Ovary (tissue), 9 donors: ENCODE data around the gene RNF208. TPM values are rescaled to one million over a fixed set of nuclear protein-coding genes. Genes with fewer than 3 reads are reported as not detected.
"Not testable (repeated sequence)": the region's sequence is repeated elsewhere in the genome, so short reads cannot be mapped to it uniquely, and the experiment has no call there.

Experiments
- DNase-seq, 5 donors: peaks; one replicate each; pipeline ENCODE4 v3.0.0-alpha.2; 2019 to 2020
- H3K27ac ChIP-seq, 2 donors: fragments of 200-600 bp; one replicate each; pipeline versions ENCODE4 v1.5.1 to v1.8.0; 2019 to 2022
- H3K27me3 ChIP-seq: fragments of 200-600 bp; one replicate; pipeline ENCODE4 v1.8.0; 2022
- H3K36me3 ChIP-seq: fragments of 200-600 bp; sonication (generic); one replicate; pipeline ENCODE4 v1.5.1; 2019
- H3K4me1 ChIP-seq: one replicate; pipeline ENCODE4 v1.8.1; 2013; ENCODE audit warnings: mild to moderate bottlenecking, moderate library complexity; ENCODE audit not compliant: insufficient read depth
- H3K4me3 ChIP-seq: fragments of 200-600 bp; sonication (generic); one replicate; pipeline ENCODE4 v1.5.1; 2017
- H3K9me3 ChIP-seq, 2 donors: fragments of 200-600 bp in 1 of 2; sonication (generic) in 1 of 2; one replicate each; pipeline versions ENCODE4 v1.5.1 to v1.8.1; 2013 to 2019; ENCODE audit warnings: mild to moderate bottlenecking in 1 of 2, moderate library complexity in 1 of 2
- CTCF ChIP-seq, 3 donors: fragments of 450-650 bp in 2 of 3; fragments of 200-600 bp in 1 of 3; IDR thresholded peaks; one replicate each; pipeline versions ENCODE4 v1.5.1 to v1.8.0; 2016 to 2022; ENCODE audit warnings: antibody characterized with exemption in 3 of 3, mild to moderate bottlenecking in 1 of 3
- EP300 ChIP-seq: sonication (generic); formaldehyde crosslinking; IDR thresholded peaks from one replicate; pipeline ENCODE4 v1.6.1; 2017; ENCODE audit warnings: antibody characterized with exemption
- POLR2A ChIP-seq: fragments of 450-650 bp; IDR thresholded peaks from one replicate; pipeline ENCODE4 v1.6.1; 2017; ENCODE audit warnings: antibody characterized with exemption, mild to moderate bottlenecking, moderate library complexity
- WGBS, 3 donors: extraction: QIAGEN DNeasy Blood & Tissue Kit in 1 of 3; methylation state at CpG; one replicate each; pipeline versions ENCODE4 v1.1.5 to v1.1.7; 2013 to 2017; 5-methylcytosine and 5-hydroxymethylcytosine counted together
- intact Hi-C, 4 donors: fragments of 100-400 bp; cut with DNase I; formaldehyde crosslinking; loops; one replicate each; pipeline versions ENCODE4 v1.11.0 to v1.15.1; 2022 to 2023
- polyA plus RNA-seq, 2 donors: library from polyadenylated mRNA; stranded (reverse); fragments of 200-250 nt in 1 of 2; fragments of 350-450 nt in 1 of 2; fragmentation: Illumina TruSeq in 1 of 2; extraction: RNeasy Lipid Tissue Mini Kit (QIAGEN cat#74804) in 1 of 2; gene quantifications; one replicate each; pipeline ENCODE4 v1.2.3, GENCODE V29; 2013 to 2014
- total RNA-seq, 7 donors: library from RNA; depleted of rRNA in 2 of 7; stranded (reverse); fragments of >200 nt in 2 of 7; fragmentation: NEBNext Ultra II Directional in 3 of 7; extraction: Animal tissue kit (Norgen Biotek cat#: 25700) in 3 of 7; gene quantifications; one replicate each; pipeline versions ENCODE4 v1.1.0 to v1.2.4, GENCODE V29; 2016 to 2023
- donor health status: DM: no; HTN: no; CAD: no; lungs with moderate emphysema.
- donor health status: DM: no; HTN: no; CAD: no.
- donor health status: Bipolar disorder and iron deficiency.
- donor health status: DM: yes; HTN: yes; CAD: no.
- donor health status: DM: no; HTN: no; CAD: no.
- donor health status: DM: yes; HTN: yes; CAD: no.

RNF208 gene
- total and polyA plus RNA-seq, 9 donors: 0.92 to 6.5 (median 3.1) TPM; not detected in 2

- H3K27ac ChIP-seq, H3K4me3 ChIP-seq, H3K27me3 ChIP-seq, intact Hi-C loops, H3K4me1 ChIP-seq, H3K36me3 ChIP-seq, H3K9me3 ChIP-seq: not testable (repeated sequence)
- TF ChIP-seq CTCF (IDR thresholded peaks at IDR 0.05): peak in 1 of 3 donors; percentile 18
- DNase-seq: peak in 2 of 5 donors; percentile 17 to 50
- 34 to 45% (median 36%) methylated on average over 15 of the region's 15 CpGs for WGBS, 3 donors
Observed at GRCh38 chr9:137262173-137262908, 40.3 kb upstream of the RNF208 start.

- Histone ChIP-seq H3K36me3 (no peaks in the 10 kb centered on the region), H3K27ac (no peak overlapping the region), H3K9me3 (no peaks in the 10 kb centered on the region), H3K4me3 (no peak overlapping the region), H3K4me1 (peaks cover 15% of the 10 kb centered on the region), H3K27me3 (no peaks in the 10 kb centered on the region)
- intact Hi-C loops: no loop called here
- WGBS, 3 donors: 86 to 92% (median 89%) methylated on average over 15 of the region's 15 CpGs
- TF ChIP-seq POLR2A (no peak), EP300 (no peak), CTCF (IDR thresholded peaks at IDR 0.05) (no peak)
- DNase-seq: peak in 1 of 5 donors; percentile 6
Observed at GRCh38 chr9:137256856-137257255, 34.8 kb upstream of the RNF208 start.

- H3K4me3 ChIP-seq: peak overlapping the region; percentile 71
- intact Hi-C loops: no loop called here
- H3K27me3 ChIP-seq: no peaks in the 10 kb centered on the region
- H3K9me3 ChIP-seq: no peaks in the 10 kb centered on the region
- H3K4me1 ChIP-seq: peaks cover 15% of the 10 kb centered on the region
- no peak for DNase-seq
- H3K36me3 ChIP-seq: no peaks in the 10 kb centered on the region
- TF ChIP-seq EP300: no peak
- no peak overlapping the region for H3K27ac ChIP-seq
- 70 to 81% (median 74%) methylated on average over 15 of the region's 15 CpGs for WGBS, 3 donors
Observed at GRCh38 chr9:137256362-137256761, 34.3 kb upstream of the RNF208 start.

GRCh38 chr9:137255448-137256114 lies 33.5 kb upstream of the RNF208 start:
- WGBS, 3 donors: 1 to 5% (median 1%) methylated on average over 38 to 51 of the region's 51 CpGs
- peak in 1 of 5 donors; percentile 68 for DNase-seq
- Histone ChIP-seq H3K4me1 (peaks cover 15% of the 10 kb centered on the region), H3K4me3 (peak overlapping the region; percentile 71), H3K27me3 (no peaks in the 10 kb centered on the region), H3K27ac (peak overlapping the region; percentile 11 to 44), H3K36me3 (no peaks in the 10 kb centered on the region), H3K9me3 (no peaks in the 10 kb centered on the region)
- TF ChIP-seq EP300: no peak
- intact Hi-C loops: no loop called here

- Histone ChIP-seq H3K27ac (peak within 1 kb of the TSS; percentile 11 to 44), H3K27me3 (no peaks in the 10 kb centered on the region), H3K4me1 (peaks cover 15% of the 10 kb centered on the region), H3K9me3 (no peaks in the 10 kb centered on the region), H3K36me3 (no peaks in the 10 kb centered on the region), H3K4me3 (peak within 1 kb of the TSS; percentile 71)
- intact Hi-C loops: no loop called here
- TF ChIP-seq CTCF (IDR thresholded peaks at IDR 0.05) (peak in 1 of 3 donors; percentile 36), EP300 (no peak), POLR2A (peak; percentile 32)
- 0 to 1% (median 1%) methylated on average over 81 to 105 of the region's 105 CpGs for WGBS, 3 donors
- peak; percentile 93 to 97 (median 96) for DNase-seq
Observed at GRCh38 chr9:137254624-137255447, 32.8 kb upstream of the RNF208 start, which contains the start of gene NELFB. Gene NELFB, plus strand, starts transcription at chr9:137255327.
